Esophagus squamous epithelium (tissue), 4 donors: ENCODE results near the gene HPS3.

Experiments
- POLR2A ChIP-seq, 4 donors: fragments of 450-650 bp; IDR thresholded peaks; one replicate each; pipeline ENCODE4 v1.6.1; 2017; ENCODE audit warnings: antibody characterized with exemption in 4 of 4, mild to moderate bottlenecking in 4 of 4, moderate library complexity in 3 of 4
- TF ChIP-seq, protein P1 (sequence below), 6 experiments: fragments of 450-650 bp in 4 of 6; fragments of 200-600 bp in 2 of 6; sonication (generic) in 2 of 6; IDR thresholded peaks; one replicate each; pipeline ENCODE4 v1.5.1; 2016 to 2019; ENCODE audit warnings: antibody characterized with exemption in 6 of 6, mild to moderate bottlenecking in 4 of 6, moderate library complexity in 4 of 6

DNA sequence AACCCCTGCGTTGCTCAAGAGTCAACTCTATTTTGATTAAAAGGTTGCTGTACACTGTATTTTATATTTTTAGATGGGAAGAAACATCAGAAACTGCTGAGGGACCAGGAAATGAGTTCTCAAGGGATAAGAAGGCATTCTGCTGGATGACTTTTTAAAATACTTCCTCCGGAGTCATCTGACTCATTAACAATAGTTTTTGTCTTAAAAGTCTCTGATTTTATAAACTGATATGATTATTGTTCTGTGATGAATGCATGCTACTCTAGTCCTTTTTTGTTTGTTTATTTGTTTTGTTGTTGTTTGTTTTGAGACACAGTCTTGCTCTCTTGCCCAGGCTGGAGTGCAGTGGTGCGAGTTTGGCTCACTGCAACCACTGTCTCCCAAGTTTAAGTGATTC is 25.0 kb upstream of the HPS3 start:
- TF ChIP-seq POLR2A (IDR thresholded peaks at IDR 0.05) = no peak
- TF ChIP-seq, protein P1, sequence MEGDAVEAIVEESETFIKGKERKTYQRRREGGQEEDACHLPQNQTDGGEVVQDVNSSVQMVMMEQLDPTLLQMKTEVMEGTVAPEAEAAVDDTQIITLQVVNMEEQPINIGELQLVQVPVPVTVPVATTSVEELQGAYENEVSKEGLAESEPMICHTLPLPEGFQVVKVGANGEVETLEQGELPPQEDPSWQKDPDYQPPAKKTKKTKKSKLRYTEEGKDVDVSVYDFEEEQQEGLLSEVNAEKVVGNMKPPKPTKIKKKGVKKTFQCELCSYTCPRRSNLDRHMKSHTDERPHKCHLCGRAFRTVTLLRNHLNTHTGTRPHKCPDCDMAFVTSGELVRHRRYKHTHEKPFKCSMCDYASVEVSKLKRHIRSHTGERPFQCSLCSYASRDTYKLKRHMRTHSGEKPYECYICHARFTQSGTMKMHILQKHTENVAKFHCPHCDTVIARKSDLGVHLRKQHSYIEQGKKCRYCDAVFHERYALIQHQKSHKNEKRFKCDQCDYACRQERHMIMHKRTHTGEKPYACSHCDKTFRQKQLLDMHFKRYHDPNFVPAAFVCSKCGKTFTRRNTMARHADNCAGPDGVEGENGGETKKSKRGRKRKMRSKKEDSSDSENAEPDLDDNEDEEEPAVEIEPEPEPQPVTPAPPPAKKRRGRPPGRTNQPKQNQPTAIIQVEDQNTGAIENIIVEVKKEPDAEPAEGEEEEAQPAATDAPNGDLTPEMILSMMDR (IDR thresholded peaks at IDR 0.05) = no peak
